IMR-90 (cell line): ENCODE measurements around the gene RHOB. TPM values are rescaled to one million over a fixed set of nuclear protein-coding genes. Genes with fewer than 3 reads are reported as not detected.

ENCODE experiments used
- ATAC-seq: fragments of 200-7000 bp; cut with Tn5 transposase; 2 replicates; pipeline ENCODE4 v1.9.1; 2020; ENCODE audit warnings: low read depth, mild to moderate bottlenecking, moderate library complexity
- BruUV-seq: library from RNA; stranded (reverse); fragments of 400-500 nt; replicated peaks from 2 replicates; lab custom pipeline; 2021; lab: Mats Ljungman, UMichigan
- CTCF ChIA-PET: fragments of 300-600 bp; formaldehyde crosslinking; extraction: SDS; loops from one replicate; lab custom pipeline; 2021; ENCODE audit warnings: antibody characterized with exemption; lab: Yijun Ruan, JAX
- POLR2A ChIA-PET: fragments of 300-600 bp; sonication (Branson Sonifier 250); formaldehyde crosslinking; loops from one replicate; lab custom pipeline; 2022; ENCODE audit warnings: antibody characterized with exemption; ENCODE audit not compliant: unreplicated experiment; lab: Charles Lee
- DNase-seq: peaks from one replicate; pipeline ENCODE4 v3.0.0; 2013
- H2AFZ ChIP-seq: replicated peaks from 2 replicates; pipeline ENCODE3; 2013; ENCODE audit warnings: low read length, mild to moderate bottlenecking; ENCODE audit not compliant: poor library complexity
- H2AK5ac ChIP-seq: 2 replicates; pipeline ENCODE4 v1.6.1; 2013; ENCODE audit warnings: low read depth, low read length, inconsistent platforms
- H2AK9ac ChIP-seq: replicated peaks from 2 replicates; pipeline ENCODE3; 2013; ENCODE audit warnings: mild to moderate bottlenecking, low read depth, low read length, moderate library complexity; ENCODE audit not compliant: poor library complexity
- H2BK120ac ChIP-seq: 2 replicates; pipeline ENCODE4 v1.6.1; 2013; ENCODE audit warnings: low read depth, low read length, inconsistent platforms
- H2BK15ac ChIP-seq: 3 replicates; pipeline ENCODE4 v1.6.1; 2013; ENCODE audit warnings: low read depth, low read length, inconsistent platforms
- H2BK20ac ChIP-seq: 2 replicates; pipeline ENCODE4 v1.6.1; 2013; ENCODE audit warnings: low read depth, mild to moderate bottlenecking, inconsistent platforms, low read length, moderate library complexity
- H2BK5ac ChIP-seq: 2 replicates; pipeline ENCODE4 v1.6.1; 2013; ENCODE audit warnings: mild to moderate bottlenecking, low read depth, low read length, inconsistent platforms; ENCODE audit not compliant: poor library complexity, severe bottlenecking
- H3K14ac ChIP-seq: replicated peaks from 2 replicates; pipeline ENCODE4 v1.6.1; 2013; ENCODE audit warnings: low read depth, low read length, inconsistent platforms
- H3K18ac ChIP-seq: 2 replicates; pipeline ENCODE4 v1.6.1; 2013; ENCODE audit warnings: low read depth, low read length, control low read depth
- H3K23ac ChIP-seq: 2 replicates; pipeline ENCODE4 v1.6.1; 2013; ENCODE audit warnings: low read depth, low read length, inconsistent platforms
- H3K27ac ChIP-seq: 2 replicates; pipeline ENCODE4 v1.5.1; 2013; ENCODE audit warnings: mild to moderate bottlenecking, control low read depth, low read length; ENCODE audit not compliant: insufficient read depth
- H3K27me3 ChIP-seq: 2 replicates; pipeline ENCODE4 v1.6.1; 2013; ENCODE audit warnings: low read length; ENCODE audit not compliant: control insufficient read depth, insufficient read depth
- H3K36me3 ChIP-seq: 2 replicates; pipeline ENCODE4 v1.6.1; 2013; ENCODE audit warnings: low read length, mixed read lengths; ENCODE audit not compliant: control insufficient read depth, insufficient read depth
- H3K4ac ChIP-seq: 2 replicates; pipeline ENCODE4 v1.6.1; 2013; ENCODE audit warnings: low read depth, low read length, inconsistent platforms
- H3K4me1 ChIP-seq: 2 replicates; pipeline ENCODE4 v1.6.1; 2013; ENCODE audit warnings: low read length, mixed read lengths; ENCODE audit not compliant: control insufficient read depth, insufficient read depth
- H3K4me2 ChIP-seq: 2 replicates; pipeline ENCODE4 v1.6.1; 2013; ENCODE audit warnings: low read depth, mild to moderate bottlenecking, control low read depth, low read length, moderate library complexity
- H3K4me3 ChIP-seq: 2 replicates; pipeline ENCODE4 v1.5.1; 2013; ENCODE audit warnings: low read depth, mild to moderate bottlenecking, control low read depth, low read length, moderate library complexity; ENCODE audit not compliant: insufficient read depth
- H3K56ac ChIP-seq: 2 replicates; pipeline ENCODE4 v1.6.1; 2013; ENCODE audit warnings: low read length, inconsistent platforms; ENCODE audit not compliant: insufficient read depth; ENCODE audit errors: extremely low read depth
- H3K79me1 ChIP-seq, 2 experiments: 2 replicates each; pipeline ENCODE4 v1.6.1; 2013; ENCODE audit warnings: low read length in 2 of 2, inconsistent platforms in 1 of 2, low read depth in 1 of 2
- H3K9ac ChIP-seq: 2 replicates; pipeline ENCODE4 v1.6.1; 2013; ENCODE audit warnings: low read depth, low read length, control low read depth
- H3K9me1 ChIP-seq: 2 replicates; pipeline ENCODE4 v1.6.1; 2013; ENCODE audit warnings: low read length, inconsistent platforms; ENCODE audit not compliant: insufficient read depth
- H3K9me3 ChIP-seq: 2 replicates; pipeline ENCODE4 v1.6.1; 2013; ENCODE audit warnings: low read length; ENCODE audit not compliant: control insufficient read depth, insufficient read depth
- H4K20me1 ChIP-seq: 2 replicates; pipeline ENCODE4 v1.6.1; 2013; ENCODE audit warnings: low read length, inconsistent platforms; ENCODE audit not compliant: insufficient read depth
- H4K5ac ChIP-seq: 2 replicates; pipeline ENCODE4 v1.6.1; 2013; ENCODE audit warnings: mild to moderate bottlenecking, low read depth, low read length, control low read depth
- H4K8ac ChIP-seq, 2 experiments: 2 replicates each; pipeline ENCODE4 v1.6.1; 2013; ENCODE audit warnings: low read depth in 2 of 2, low read length in 2 of 2, control low read depth in 1 of 2, inconsistent platforms in 1 of 2
- H4K91ac ChIP-seq: 2 replicates; pipeline ENCODE4 v1.6.1; 2013; ENCODE audit warnings: low read depth, low read length, inconsistent platforms; ENCODE audit not compliant: insufficient read depth
- MAFK ChIP-seq: IDR thresholded peaks from 2 replicates; pipeline ENCODE4 v1.6.1; 2012; ENCODE audit warnings: low read depth, low read length, improper control_type of control experiment
- RCOR1 ChIP-seq: IDR thresholded peaks from 2 replicates; pipeline ENCODE4 v1.6.1; 2012; ENCODE audit warnings: mild to moderate bottlenecking, low read length, improper control_type of control experiment; ENCODE audit not compliant: insufficient replicate concordance
- WGBS, 2 experiments: methylation state at CpG; one replicate each; pipeline versions ENCODE4 v1.1.5 to v1.1.7; 2013; ENCODE audit warnings: missing lambda C conversion rate in 2 of 2; ENCODE audit not compliant: insufficient read length in 1 of 2; ENCODE audit errors: extremely low coverage in 2 of 2; 5-methylcytosine and 5-hydroxymethylcytosine counted together
- dilution Hi-C: fragments of 300-500 bp; cut with HindIII; formaldehyde crosslinking; loops from one replicate; pipeline ENCODE4 v1.14.3; 2018; ENCODE audit warnings: low sequenced_read_pairs; ENCODE audit not compliant: unreplicated experiment
- in situ Hi-C: fragments of 300-500 bp; cut with MboI; formaldehyde crosslinking; loops from 3 replicates; pipeline ENCODE4 v1.14.3; 2019; ENCODE audit warnings: low sequenced_read_pairs, inconsistent platforms, mixed read lengths
- intact Hi-C: fragments of 100-400 bp; cut with micrococcal nuclease; formaldehyde crosslinking; loops from 2 replicates; pipeline ENCODE4 v1.10.0; 2022
- polyA plus RNA-seq, 3 experiments: library from polyadenylated mRNA; depleted of rRNA; stranded (reverse); fragments of >200 nt; gene quantifications; 2 replicates each; pipeline ENCODE4 v1.2.3, GENCODE V29; 2012; ENCODE audit warnings: low replicate concordance in 1 of 3
- total RNA-seq: library from RNA; depleted of rRNA; stranded (reverse); fragments of >200 nt; gene quantifications from 2 replicates; pipeline ENCODE4 v1.2.3, GENCODE V29; 2012

Gene RHOB
- total and polyA plus RNA-seq, 2 of the 4 experiments (the other 2 are of a cell fraction) = 112 to 149 TPM

- peaks cover 20% of the 10 kb centered on the region for H3K9me1 ChIP-seq
- ChIA-PET POLR2A (interaction anchor here (0.7 kb wide), 1 partner anchor 28 kb away, joined by 4 read pairs; the partner anchor contains the start of gene RHOB), CTCF (interaction anchor here (0.5 to 1.9 kb wide), 6 partner anchors 8 to 1098 kb away, joined by 3 to 9 read pairs (median 3); no protein-coding TSS in a partner anchor)
- peak overlapping the region; percentile 17; the same call in 2 of the 3 replicates for H2BK15ac ChIP-seq
- no peaks in the 10 kb centered on the region for H3K27me3 ChIP-seq
- H4K20me1 ChIP-seq = no peaks in the 10 kb centered on the region
- peak overlapping the region; percentile 65; the same call in 1 of the 2 replicates for H4K5ac ChIP-seq
- H2BK20ac ChIP-seq = peak overlapping the region; percentile 67
- DNase-seq = peak; percentile 65
- H2AK9ac ChIP-seq = peak overlapping the region; percentile 1
- peaks cover 0 to 3% of the 10 kb centered on the region in 2 experiments; a peak in 1 of 4 replicates for H3K79me1 ChIP-seq
- peak overlapping the region; percentile 64 for H3K14ac ChIP-seq
- 0 out of 2 replicates have a peak overlapping the region, but pooled peaks have one; percentile 8 for H2AK5ac ChIP-seq
- H3K4ac ChIP-seq = peak overlapping the region; percentile 64
- in situ Hi-C loops (no loop called here), intact Hi-C loops (no loop called here), dilution Hi-C loops (no loop called here)
- H4K8ac ChIP-seq = peak overlapping the region in 1 of 2 experiments; percentile 68; a peak in 3 of 4 replicates
- no peaks in the 10 kb centered on the region for H3K9me3 ChIP-seq
- peak overlapping the region; percentile 46 for H3K9ac ChIP-seq
- H2AFZ ChIP-seq = peak overlapping the region; percentile 81
- ATAC-seq = peak; percentile 64
- H3K4me3 ChIP-seq = no peak overlapping the region
- TF ChIP-seq MAFK (peak; percentile 26; the same call in 1 of the 2 replicates), RCOR1 (no peak)
- H3K18ac ChIP-seq = peak overlapping the region; percentile 26; the same call in 1 of the 2 replicates
- no peak overlapping the region for H3K56ac ChIP-seq
- peaks cover 24% of the 10 kb centered on the region for H3K4me1 ChIP-seq
- peak overlapping the region; percentile 29; the same call in 1 of the 2 replicates for H3K23ac ChIP-seq
- H2BK120ac ChIP-seq = peak overlapping the region; percentile 76
- peak overlapping the region; percentile 85; the same call in 1 of the 2 replicates for H3K27ac ChIP-seq
- 39% methylated on average over 6 of the region's 8 CpGs; no CpG with 5 or more reads in 1 of the 2 experiments for WGBS, 2 experiments
- H2BK5ac ChIP-seq = peak overlapping the region; percentile 42
- H3K36me3 ChIP-seq = no peaks in the 10 kb centered on the region
- H4K91ac ChIP-seq = peak overlapping the region; percentile 66; the same call in 1 of the 2 replicates
- peak overlapping the region; percentile 1; the same call in 1 of the 2 replicates for H3K4me2 ChIP-seq
- BruUV-seq = no TSS peak
Observed at GRCh38 chr2:20419007-20419576, 27.8 kb upstream of the RHOB start.
